ENCODE data around the gene DNAAF2. TPM values are rescaled to one million over a fixed set of nuclear protein-coding genes. Genes with fewer than 3 reads are reported as not detected.
A peak's percentile ranks its signal among the peaks of the same experiment; 100 is the strongest.

The DNAAF2 gene
- total and polyA plus RNA-seq, 2 of the 13 experiments (the other 11 are each of a cell fraction or from before 2014, with no cell fraction given): 6.1 to 13.6 TPM

DNA sequence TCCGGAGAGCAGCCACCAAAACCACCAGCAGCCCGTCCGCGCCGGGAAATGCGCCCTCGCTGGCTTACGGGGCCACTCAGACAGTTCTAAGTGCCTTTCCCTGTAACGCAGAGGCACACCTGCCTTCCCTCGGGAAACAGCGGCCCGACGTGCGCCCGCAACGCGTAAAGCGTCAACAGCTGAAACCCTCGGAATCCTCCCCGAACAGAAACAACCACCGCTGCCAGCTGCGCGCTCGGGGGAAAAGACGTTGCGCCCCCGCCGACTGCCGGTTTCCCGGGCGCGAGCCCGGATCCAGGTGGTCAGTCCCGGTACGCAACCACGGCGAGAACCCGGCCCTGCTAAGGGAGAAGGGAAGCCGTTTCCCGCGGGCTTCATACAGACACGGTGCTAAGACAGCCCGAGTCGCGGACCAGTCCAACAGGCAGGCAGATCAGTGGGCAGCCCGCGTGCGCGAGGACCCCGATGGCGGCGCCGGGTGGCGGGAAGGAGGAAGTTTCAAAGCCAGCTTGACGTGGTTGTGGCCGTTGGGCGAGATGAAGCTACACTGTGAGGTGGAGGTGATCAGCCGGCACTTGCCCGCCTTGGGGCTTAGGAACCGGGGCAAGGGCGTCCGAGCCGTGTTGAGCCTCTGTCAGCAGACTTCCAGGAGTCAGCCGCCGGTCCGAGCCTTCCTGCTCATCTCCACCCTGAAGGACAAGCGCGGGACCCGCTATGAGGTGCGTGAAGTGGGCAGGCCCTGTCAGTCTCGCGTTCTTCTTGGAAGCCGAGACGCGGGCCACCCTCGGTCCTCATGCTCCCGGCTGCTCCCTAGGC, 36.4 kb downstream of the DNAAF2 start, which contains the start of gene LRR1 (continued):
- TF ChIP-seq, protein P1, sequence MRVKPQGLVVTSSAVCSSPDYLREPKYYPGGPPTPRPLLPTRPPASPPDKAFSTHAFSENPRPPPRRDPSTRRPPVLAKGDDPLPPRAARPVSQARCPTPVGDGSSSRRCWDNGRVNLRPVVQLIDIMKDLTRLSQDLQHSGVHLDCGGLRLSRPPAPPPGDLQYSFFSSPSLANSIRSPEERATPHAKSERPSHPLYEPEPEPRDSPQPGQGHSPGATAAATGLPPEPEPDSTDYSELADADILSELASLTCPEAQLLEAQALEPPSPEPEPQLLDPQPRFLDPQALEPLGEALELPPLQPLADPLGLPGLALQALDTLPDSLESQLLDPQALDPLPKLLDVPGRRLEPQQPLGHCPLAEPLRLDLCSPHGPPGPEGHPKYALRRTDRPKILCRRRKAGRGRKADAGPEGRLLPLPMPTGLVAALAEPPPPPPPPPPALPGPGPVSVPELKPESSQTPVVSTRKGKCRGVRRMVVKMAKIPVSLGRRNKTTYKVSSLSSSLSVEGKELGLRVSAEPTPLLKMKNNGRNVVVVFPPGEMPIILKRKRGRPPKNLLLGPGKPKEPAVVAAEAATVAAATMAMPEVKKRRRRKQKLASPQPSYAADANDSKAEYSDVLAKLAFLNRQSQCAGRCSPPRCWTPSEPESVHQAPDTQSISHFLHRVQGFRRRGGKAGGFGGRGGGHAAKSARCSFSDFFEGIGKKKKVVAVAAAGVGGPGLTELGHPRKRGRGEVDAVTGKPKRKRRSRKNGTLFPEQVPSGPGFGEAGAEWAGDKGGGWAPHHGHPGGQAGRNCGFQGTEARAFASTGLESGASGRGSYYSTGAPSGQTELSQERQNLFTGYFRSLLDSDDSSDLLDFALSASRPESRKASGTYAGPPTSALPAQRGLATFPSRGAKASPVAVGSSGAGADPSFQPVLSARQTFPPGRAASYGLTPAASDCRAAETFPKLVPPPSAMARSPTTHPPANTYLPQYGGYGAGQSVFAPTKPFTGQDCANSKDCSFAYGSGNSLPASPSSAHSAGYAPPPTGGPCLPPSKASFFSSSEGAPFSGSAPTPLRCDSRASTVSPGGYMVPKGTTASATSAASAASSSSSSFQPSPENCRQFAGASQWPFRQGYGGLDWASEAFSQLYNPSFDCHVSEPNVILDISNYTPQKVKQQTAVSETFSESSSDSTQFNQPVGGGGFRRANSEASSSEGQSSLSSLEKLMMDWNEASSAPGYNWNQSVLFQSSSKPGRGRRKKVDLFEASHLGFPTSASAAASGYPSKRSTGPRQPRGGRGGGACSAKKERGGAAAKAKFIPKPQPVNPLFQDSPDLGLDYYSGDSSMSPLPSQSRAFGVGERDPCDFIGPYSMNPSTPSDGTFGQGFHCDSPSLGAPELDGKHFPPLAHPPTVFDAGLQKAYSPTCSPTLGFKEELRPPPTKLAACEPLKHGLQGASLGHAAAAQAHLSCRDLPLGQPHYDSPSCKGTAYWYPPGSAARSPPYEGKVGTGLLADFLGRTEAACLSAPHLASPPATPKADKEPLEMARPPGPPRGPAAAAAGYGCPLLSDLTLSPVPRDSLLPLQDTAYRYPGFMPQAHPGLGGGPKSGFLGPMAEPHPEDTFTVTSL (CRISPR knock-in tag; IDR thresholded peaks at IDR 0.05; ENCODE audit: borderline replicate concordance): no peak
- TF ChIP-seq KDM3A (CRISPR knock-in tag; IDR thresholded peaks at IDR 0.05; ENCODE audit: low read depth) (peak; percentile 91; the same call in 1 of the 2 replicates), ZNF331 (CRISPR knock-in tag; IDR thresholded peaks at IDR 0.05) (peak; percentile 68; the same call in 1 of the 2 replicates), ZNF138 (CRISPR knock-in tag; IDR thresholded peaks at IDR 0.05; ENCODE audit: low read depth) (peak; percentile 22), TBX2 (CRISPR knock-in tag; IDR thresholded peaks at IDR 0.05; ENCODE audit: borderline replicate concordance) (peak; percentile 74), ZNF367 (CRISPR knock-in tag; IDR thresholded peaks at IDR 0.05; ENCODE audit: borderline replicate concordance) (no peak), EEA1 (CRISPR knock-in tag; IDR thresholded peaks at IDR 0.05; ENCODE audit: borderline replicate concordance) (no peak), ZNF160 (CRISPR knock-in tag; IDR thresholded peaks at IDR 0.05) (peak; percentile 67), SP5 (CRISPR knock-in tag; IDR thresholded peaks at IDR 0.05; ENCODE audit: borderline replicate concordance, low read depth) (no peak), CENPT (CRISPR knock-in tag; IDR thresholded peaks at IDR 0.05; ENCODE audit: low read depth) (no peak), KDM5B (CRISPR knock-in tag; IDR thresholded peaks at IDR 0.05; ENCODE audit: borderline replicate concordance) (peak; percentile 95; the same call in 1 of the 2 replicates), ZNF292 (CRISPR knock-in tag; IDR thresholded peaks at IDR 0.05; ENCODE audit: borderline replicate concordance, low read depth) (no peak; the same call in none of the 2 replicates), SRSF4 (IDR thresholded peaks at IDR 0.05; ENCODE audit: low read depth, low read length, poor library complexity, severe bottlenecking) (no peak), ZNF670 (CRISPR knock-in tag; IDR thresholded peaks at IDR 0.05; ENCODE audit: borderline replicate concordance) (peak; percentile 96), ZMAT3 (CRISPR knock-in tag; conservative IDR thresholded peaks at IDR 0.05) (peak; percentile 73; the same call in 1 of the 2 replicates)
- TF ChIP-seq, protein P2, sequence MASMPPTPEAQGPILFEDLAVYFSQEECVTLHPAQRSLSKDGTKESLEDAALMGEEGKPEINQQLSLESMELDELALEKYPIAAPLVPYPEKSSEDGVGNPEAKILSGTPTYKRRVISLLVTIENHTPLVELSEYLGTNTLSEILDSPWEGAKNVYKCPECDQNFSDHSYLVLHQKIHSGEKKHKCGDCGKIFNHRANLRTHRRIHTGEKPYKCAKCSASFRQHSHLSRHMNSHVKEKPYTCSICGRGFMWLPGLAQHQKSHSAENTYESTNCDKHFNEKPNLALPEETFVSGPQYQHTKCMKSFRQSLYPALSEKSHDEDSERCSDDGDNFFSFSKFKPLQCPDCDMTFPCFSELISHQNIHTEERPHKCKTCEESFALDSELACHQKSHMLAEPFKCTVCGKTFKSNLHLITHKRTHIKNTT (CRISPR knock-in tag; IDR thresholded peaks at IDR 0.05): no peak
- TF ChIP-seq, protein P3, sequence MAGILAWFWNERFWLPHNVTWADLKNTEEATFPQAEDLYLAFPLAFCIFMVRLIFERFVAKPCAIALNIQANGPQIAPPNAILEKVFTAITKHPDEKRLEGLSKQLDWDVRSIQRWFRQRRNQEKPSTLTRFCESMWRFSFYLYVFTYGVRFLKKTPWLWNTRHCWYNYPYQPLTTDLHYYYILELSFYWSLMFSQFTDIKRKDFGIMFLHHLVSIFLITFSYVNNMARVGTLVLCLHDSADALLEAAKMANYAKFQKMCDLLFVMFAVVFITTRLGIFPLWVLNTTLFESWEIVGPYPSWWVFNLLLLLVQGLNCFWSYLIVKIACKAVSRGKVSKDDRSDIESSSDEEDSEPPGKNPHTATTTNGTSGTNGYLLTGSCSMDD (CRISPR knock-in tag; IDR thresholded peaks at IDR 0.05): no peak
- TF ChIP-seq, protein P4, sequence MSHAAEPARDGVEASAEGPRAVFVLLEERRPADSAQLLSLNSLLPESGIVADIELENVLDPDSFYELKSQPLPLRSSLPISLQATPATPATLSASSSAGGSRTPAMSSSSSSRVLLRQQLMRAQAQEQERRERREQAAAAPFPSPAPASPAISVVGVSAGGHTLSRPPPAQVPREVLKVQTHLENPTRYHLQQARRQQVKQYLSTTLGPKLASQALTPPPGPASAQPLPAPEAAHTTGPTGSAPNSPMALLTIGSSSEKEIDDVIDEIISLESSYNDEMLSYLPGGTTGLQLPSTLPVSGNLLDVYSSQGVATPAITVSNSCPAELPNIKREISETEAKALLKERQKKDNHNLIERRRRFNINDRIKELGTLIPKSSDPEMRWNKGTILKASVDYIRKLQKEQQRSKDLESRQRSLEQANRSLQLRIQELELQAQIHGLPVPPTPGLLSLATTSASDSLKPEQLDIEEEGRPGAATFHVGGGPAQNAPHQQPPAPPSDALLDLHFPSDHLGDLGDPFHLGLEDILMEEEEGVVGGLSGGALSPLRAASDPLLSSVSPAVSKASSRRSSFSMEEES (CRISPR knock-in tag; IDR thresholded peaks at IDR 0.05): peak; percentile 45; the same call in 1 of the 2 replicates
